Measurements from ENCODE around the gene BAZ1B.

The BAZ1B gene

GRCh38 chr7:73504920-73505319, 17.2 kb downstream of the BAZ1B start:
- TF ChIP-seq EZH2 (IDR thresholded peaks at IDR 0.05; ENCODE audit: borderline replicate concordance, low read length) (no peak), CTCF (IDR thresholded peaks at IDR 0.05; ENCODE audit: low read length) (no peak)
- Histone ChIP-seq H3K4me3 (ENCODE audit: low read depth, low read length, poor library complexity, severe bottlenecking) (no peak overlapping the region), H3K36me3 (ENCODE audit: insufficient read depth, low read length) (peaks cover 97% of the 10 kb centered on the region), H3K9ac (ENCODE audit: low read length) (no peak overlapping the region), H3K9me3 (ENCODE audit: low read length) (no peaks in the 10 kb centered on the region), H3K27ac (ENCODE audit: low read depth, low read length, poor library complexity, severe bottlenecking) (no peak overlapping the region), H3K79me2 (ENCODE audit: insufficient read depth, low read length) (peaks cover 17% of the 10 kb centered on the region; the same call in 1 of the 2 replicates), H3F3A (ENCODE audit: insufficient read depth, low read length) (no peaks in the 10 kb centered on the region), H3K4me2 (ENCODE audit: low read length) (no peak overlapping the region), H4K20me1 (ENCODE audit: insufficient read depth, low read length) (0 out of 2 replicates have a peak, but pooled peaks cover 2% of the 10 kb centered on the region), H2AFZ (ENCODE audit: low read length) (no peak overlapping the region), H3K27me3 (ENCODE audit: insufficient read depth, low read length) (no peaks in the 10 kb centered on the region), H3K4me1 (ENCODE audit: insufficient read depth, low read length, severe bottlenecking) (no peaks in the 10 kb centered on the region), H3K9me2 (ENCODE audit: low read depth, low read length) (no peaks in the 10 kb centered on the region)

- Histone ChIP-seq H4K20me1 (ENCODE audit: insufficient read depth, low read length) (0 out of 2 replicates have a peak, but pooled peaks cover 2% of the 10 kb centered on the region), H3K4me3 (ENCODE audit: low read depth, low read length, poor library complexity, severe bottlenecking) (no peak overlapping the region), H3K79me2 (ENCODE audit: insufficient read depth, low read length) (peaks cover 17% of the 10 kb centered on the region), H3K27me3 (ENCODE audit: insufficient read depth, low read length) (no peaks in the 10 kb centered on the region), H3K27ac (ENCODE audit: low read depth, low read length, poor library complexity, severe bottlenecking) (no peak overlapping the region), H2AFZ (ENCODE audit: low read length) (no peak overlapping the region), H3K4me2 (ENCODE audit: low read length) (no peak overlapping the region), H3K9ac (ENCODE audit: low read length) (no peak overlapping the region), H3K9me2 (ENCODE audit: low read depth, low read length) (no peaks in the 10 kb centered on the region), H3K36me3 (ENCODE audit: insufficient read depth, low read length) (peaks cover 97% of the 10 kb centered on the region), H3K4me1 (ENCODE audit: insufficient read depth, low read length, severe bottlenecking) (no peaks in the 10 kb centered on the region), H3F3A (ENCODE audit: insufficient read depth, low read length) (no peaks in the 10 kb centered on the region), H3K9me3 (ENCODE audit: low read length) (no peaks in the 10 kb centered on the region)
- TF ChIP-seq CTCF (IDR thresholded peaks at IDR 0.05; ENCODE audit: low read length) (no peak), EZH2 (IDR thresholded peaks at IDR 0.05; ENCODE audit: borderline replicate concordance, low read length) (no peak)
Observed at GRCh38 chr7:73504017-73504416, 18.1 kb downstream of the BAZ1B start.

GRCh38 chr7:73503229-73503628, 18.9 kb downstream of the BAZ1B start:
- Histone ChIP-seq H3K27me3 (ENCODE audit: insufficient read depth, low read length) (no peaks in the 10 kb centered on the region), H3K9ac (ENCODE audit: low read length) (no peak overlapping the region), H2AFZ (ENCODE audit: low read length) (no peak overlapping the region), H3F3A (ENCODE audit: insufficient read depth, low read length) (no peaks in the 10 kb centered on the region), H3K9me3 (ENCODE audit: low read length) (no peaks in the 10 kb centered on the region), H3K4me3 (ENCODE audit: low read depth, low read length, poor library complexity, severe bottlenecking) (no peak overlapping the region), H3K27ac (ENCODE audit: low read depth, low read length, poor library complexity, severe bottlenecking) (no peak overlapping the region), H3K36me3 (ENCODE audit: insufficient read depth, low read length) (peaks cover 97% of the 10 kb centered on the region), H3K9me2 (ENCODE audit: low read depth, low read length) (no peaks in the 10 kb centered on the region), H3K4me1 (ENCODE audit: insufficient read depth, low read length, severe bottlenecking) (no peaks in the 10 kb centered on the region), H3K4me2 (ENCODE audit: low read length) (no peak overlapping the region), H4K20me1 (ENCODE audit: insufficient read depth, low read length) (0 out of 2 replicates have a peak, but pooled peaks cover 2% of the 10 kb centered on the region), H3K79me2 (ENCODE audit: insufficient read depth, low read length) (peaks cover 17% of the 10 kb centered on the region)
- TF ChIP-seq CTCF (IDR thresholded peaks at IDR 0.05; ENCODE audit: low read length), result no peak
- no peak for TF ChIP-seq EZH2 (IDR thresholded peaks at IDR 0.05; ENCODE audit: borderline replicate concordance, low read length)

Measured in OCI-LY1 (cell line).